A549 treated with RU486 at 1 μM for 4 hours (cell line): ENCODE data around the gene SYPL2. TPM values are rescaled to one million over a fixed set of nuclear protein-coding genes. Genes with fewer than 3 reads are reported as not detected.

Source experiments
- total RNA-seq: library from RNA; stranded (reverse); fragments of 200-300 nt; extraction: Qiagen RNA extraction; gene quantifications from 5 replicates; pipeline ENCODE4 v1.2.3, GENCODE V29; 2022; ENCODE audit warnings: low read depth

SYPL2 gene
- 0.06 to 0.13 TPM (median 0.10 TPM) in 4 of 5 replicates, not detected in the other for total RNA-seq

GRCh38 chr1:109466452-109467300 lies at the start of gene SYPL2:
Gene SYPL2, plus strand, starts transcription at chr1:109466546. Its CDS starts 298 bp downstream, at chr1:109466844.

GRCh38 chr1:109426281-109427170 lies 39.8 kb upstream of the SYPL2 start, which contains the start of gene PSMA5:
Gene PSMA5, minus strand, starts transcription at chr1:109426448. Its CDS starts 118 bp downstream, at chr1:109426330.

GRCh38 chr1:109483672-109484518 lies 17.5 kb downstream of the SYPL2 start, which contains the start of gene ATXN7L2:
Gene ATXN7L2, plus strand, starts transcription at chr1:109483905. Its CDS starts 49 bp downstream, at chr1:109483954.

GRCh38 chr1:109493805-109494539 lies 27.6 kb downstream of the SYPL2 start, which contains the start of gene CYB561D1:
Gene CYB561D1, plus strand, starts transcription at chr1:109494094. Its CDS starts 46 bp downstream, at chr1:109494140.

GRCh38 chr1:109509176-109510134 lies 43.1 kb downstream of the SYPL2 start, which contains the start of gene AMIGO1:
Gene AMIGO1, minus strand, starts transcription at chr1:109509727. Its CDS starts 815 bp downstream, at chr1:109508912.

Other genes with a start within 250 kb of the SYPL2 start
- 3.6 to 5.9 TPM (median 5.2 TPM) in 5 replicates for gene CELSR2, start 217.0 kb upstream of the SYPL2 start, total RNA-seq
- 17.3 to 26.9 TPM (median 24.6 TPM) in 5 replicates for gene PSRC1, start 183.4 kb upstream of the SYPL2 start, total RNA-seq
- gene MYBPHL, start 159.5 kb upstream of the SYPL2 start, total RNA-seq = not detected in 5 replicates
- 3.0 to 4.8 TPM (median 3.8 TPM) in 5 replicates for gene SORT1, start 68.6 kb upstream of the SYPL2 start, total RNA-seq
- 102 to 125 TPM (median 116 TPM) in 5 replicates for gene PSMA5, start 40.1 kb upstream of the SYPL2 start, total RNA-seq
- 1.6 to 2.8 TPM (median 2.3 TPM) in 5 replicates for gene ATXN7L2, start 17.4 kb downstream of the SYPL2 start, total RNA-seq
- gene CYB561D1, start 27.5 kb downstream of the SYPL2 start, total RNA-seq = 3.5 to 5.0 TPM (median 4.4 TPM) in 5 replicates
- 1.1 to 1.4 TPM (median 1.2 TPM) in 5 replicates for gene AMIGO1, start 43.2 kb downstream of the SYPL2 start, total RNA-seq
- gene GPR61, start 73.3 kb downstream of the SYPL2 start, total RNA-seq = not detected in 5 replicates
- 2.8 to 5.3 TPM (median 5.1 TPM) in 5 replicates for gene GNAI3, start 82.1 kb downstream of the SYPL2 start, total RNA-seq
- gene GNAT2, start 153.1 kb downstream of the SYPL2 start, total RNA-seq = 0.23 to 0.30 TPM in 2 of 5 replicates, not detected in the others
- 24.4 to 31.6 TPM (median 29.2 TPM) in 5 replicates for gene AMPD2, start 153.3 kb downstream of the SYPL2 start, total RNA-seq
- 8.5 to 10.0 TPM (median 9.6 TPM) in 5 replicates for gene GSTM4, start 189.6 kb downstream of the SYPL2 start, total RNA-seq
- gene GSTM2, start 201.5 kb downstream of the SYPL2 start, total RNA-seq = 3.0 to 4.6 TPM (median 3.9 TPM) in 5 replicates
- not detected in 5 replicates for gene GSTM1, start 221.3 kb downstream of the SYPL2 start, total RNA-seq
- not detected in 5 replicates for gene GSTM5, start 245.7 kb downstream of the SYPL2 start, total RNA-seq